GM21737 (cell line): ENCODE data around the gene IGSF21.
"Not testable (repeated sequence)": the region's sequence is repeated elsewhere in the genome, so short reads cannot be mapped to it uniquely, and the experiment has no call there.

ENCODE experiments used
- ATAC-seq: cut with Tn5 transposase; IDR thresholded peaks from one replicate; pipeline ENCODE4 v1.9.1; 2021; ENCODE audit warnings: mild to moderate bottlenecking, moderate library complexity; ENCODE audit not compliant: unreplicated experiment

The IGSF21 gene

GRCh38 chr1:18414872-18415447, 307.4 kb downstream of the IGSF21 start:
- no peak for ATAC-seq

GRCh38 chr1:18415448-18416027, 307.9 kb downstream of the IGSF21 start:
- ATAC-seq = no peak

GRCh38 chr1:18416126-18416525, 308.5 kb downstream of the IGSF21 start:
- not testable (repeated sequence) for ATAC-seq

- no peak for ATAC-seq
These were observed 310.0 kb downstream of the IGSF21 start for GRCh38 chr1:18417316-18418269.

DNA sequence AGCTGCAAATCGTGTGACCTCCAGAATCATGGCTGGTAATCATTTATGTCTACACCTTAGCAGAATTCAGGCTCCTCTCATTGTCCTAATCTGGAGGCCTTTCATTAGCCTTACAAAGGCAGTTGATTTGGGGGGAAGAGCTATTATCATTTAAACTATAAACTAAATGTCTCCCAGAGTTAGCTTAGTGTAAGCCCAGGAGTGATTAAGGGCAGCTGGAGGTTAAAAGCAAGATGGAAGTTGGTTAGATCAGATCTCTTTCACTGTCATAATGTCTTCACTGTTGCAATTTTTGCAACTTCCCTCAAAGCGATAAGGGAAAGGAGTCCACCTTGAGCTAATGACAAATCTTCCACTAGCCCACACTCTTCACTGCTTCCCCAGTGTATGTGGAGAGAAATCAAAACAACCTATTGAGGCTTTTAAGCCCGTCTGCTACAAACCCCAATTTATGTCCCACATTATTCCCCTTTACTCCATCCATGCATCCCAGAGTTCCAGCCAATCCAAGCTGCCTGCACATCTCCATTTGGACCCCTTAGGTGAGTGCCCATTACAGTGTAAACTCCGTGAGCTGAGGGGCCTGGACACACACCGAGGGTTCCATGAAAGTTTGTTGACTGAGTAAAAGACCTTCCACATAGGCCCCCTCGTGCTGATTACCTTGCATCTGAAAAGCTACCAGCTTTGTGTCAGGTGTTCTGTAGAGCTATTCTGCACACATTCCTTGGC, 311.7 kb downstream of the IGSF21 start:
- no peak for ATAC-seq

DNA sequence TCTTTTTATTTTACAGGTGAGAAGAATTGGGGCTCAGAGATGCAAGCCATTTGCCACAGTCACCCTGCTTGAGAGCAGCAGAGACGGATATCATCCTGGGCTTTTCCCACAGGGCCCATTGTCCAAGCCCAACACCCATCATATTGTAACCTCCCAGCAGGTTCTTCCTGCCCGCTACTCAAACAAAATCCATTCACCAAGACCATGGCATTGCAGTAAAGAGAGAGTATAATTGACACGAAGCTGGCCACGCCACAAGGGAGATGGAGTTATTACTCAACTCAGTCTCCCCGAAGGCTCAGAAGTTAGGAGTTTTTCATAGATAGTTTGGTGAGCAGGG, 312.2 kb downstream of the IGSF21 start:
- ATAC-seq = no peak

DNA sequence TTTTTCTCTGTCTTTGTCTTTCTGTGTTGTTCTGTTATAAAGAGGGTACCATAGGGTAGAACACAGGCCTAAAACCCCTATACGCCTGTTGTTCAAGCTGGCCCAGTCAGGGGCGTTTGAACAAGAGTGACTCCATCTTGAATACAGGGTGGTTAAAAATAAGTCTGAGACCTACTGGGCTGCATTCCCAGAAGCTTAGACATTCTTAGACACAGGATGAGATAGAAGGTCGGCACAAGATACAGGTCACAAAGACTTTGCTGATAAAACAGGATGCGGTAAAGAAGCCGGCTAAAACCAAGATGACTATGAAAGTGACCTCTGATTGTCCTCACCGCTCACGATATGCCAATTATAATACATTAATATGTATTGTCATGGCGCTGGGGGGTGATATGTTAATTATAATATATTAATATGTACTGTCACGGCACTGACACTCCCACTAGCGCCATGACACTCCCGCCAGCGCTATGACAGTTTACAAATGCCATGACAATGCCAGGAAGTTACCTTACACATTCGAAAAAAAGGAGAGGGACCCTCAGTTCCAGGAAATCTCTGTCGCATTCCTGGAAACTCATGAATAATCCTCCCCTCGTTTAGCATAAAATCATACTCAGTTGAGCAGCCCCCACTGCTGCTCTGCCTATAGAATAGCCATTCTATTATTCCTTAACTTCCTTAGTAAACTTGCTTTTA, 314.6 kb downstream of the IGSF21 start:
- no peak for ATAC-seq

- no peak for ATAC-seq
These were observed 315.4 kb downstream of the IGSF21 start for GRCh38 chr1:18422954-18423353.

DNA sequence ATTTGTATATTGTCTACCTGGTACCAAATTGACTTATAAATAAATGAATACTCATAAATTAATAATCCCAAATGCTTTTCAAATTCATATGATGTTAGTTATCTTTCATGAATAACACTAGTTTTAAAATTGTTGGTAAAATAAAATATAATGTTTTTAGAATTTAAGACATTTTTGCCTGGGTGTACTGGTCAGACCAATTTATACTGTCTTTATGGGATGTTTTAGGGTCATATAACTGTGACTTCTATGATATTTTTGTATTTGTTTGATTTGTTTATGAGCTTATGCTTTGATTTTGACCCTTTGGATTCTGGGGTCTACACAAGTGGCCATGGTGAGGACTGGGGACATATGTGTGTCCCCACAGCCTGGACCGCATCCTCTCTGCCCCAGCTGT, 319.0 kb downstream of the IGSF21 start:
- no peak for ATAC-seq
